PC-3 (cell line): ENCODE data around the gene RASA2. TPM values are rescaled to one million over a fixed set of nuclear protein-coding genes. Genes with fewer than 3 reads are reported as not detected.

Experiments
- ATAC-seq: fragments of 200-7000 bp; cut with Tn5 transposase; 2 replicates; pipeline ENCODE4 v1.9.1; 2020; ENCODE audit warnings: mild to moderate bottlenecking, moderate library complexity
- BruUV-seq: library from RNA; stranded (reverse); fragments of 400-500 nt; replicated peaks from 2 replicates; lab custom pipeline; 2021; lab: Mats Ljungman, UMichigan
- CTCF ChIA-PET: fragments of 300-600 bp; sonication (Branson Sonifier 250); formaldehyde crosslinking; loops from one replicate; lab custom pipeline; 2022; ENCODE audit warnings: antibody characterized with exemption; lab: Charles Lee
- POLR2A ChIA-PET: fragments of 300-600 bp; sonication (Branson Sonifier 250); formaldehyde crosslinking; loops from one replicate; lab custom pipeline; 2022; ENCODE audit warnings: antibody characterized with exemption; ENCODE audit not compliant: unreplicated experiment; lab: Charles Lee
- DNase-seq: peaks from one replicate; pipeline ENCODE4 v3.0.0-alpha.2; 2015
- H2AFZ ChIP-seq: fragments of 300-600 bp; sonication (generic); 2 replicates; pipeline ENCODE4 v1.6.0; 2016; ENCODE audit warnings: antibody characterized with exemption, low read length
- H3F3A ChIP-seq: fragments of 300-600 bp; sonication (generic); one replicate; pipeline ENCODE4 v1.6.0; 2017; ENCODE audit warnings: antibody characterized with exemption, low read length, control low read depth, mild to moderate bottlenecking; ENCODE audit not compliant: unreplicated experiment
- H3K27ac ChIP-seq: fragments of 300-600 bp; sonication (generic); 2 replicates; pipeline ENCODE4 v1.5.1; 2016; ENCODE audit warnings: mild to moderate bottlenecking, low read length
- H3K27me3 ChIP-seq: fragments of 300-600 bp; sonication (generic); 2 replicates; pipeline ENCODE4 v1.6.1; 2016; ENCODE audit warnings: low read length, mixed read lengths
- H3K36me3 ChIP-seq: fragments of 300-600 bp; sonication (generic); 2 replicates; pipeline ENCODE4 v1.6.1; 2016; ENCODE audit warnings: low read depth, mixed run types, low read length, mixed read lengths
- H3K4me1 ChIP-seq: fragments of 300-600 bp; sonication (generic); 2 replicates; pipeline ENCODE4 v1.5.1; 2016; ENCODE audit warnings: low read length; ENCODE audit not compliant: insufficient read depth
- H3K4me2 ChIP-seq: fragments of 300-600 bp; sonication (generic); 2 replicates; pipeline ENCODE4 v1.6.0; 2016; ENCODE audit warnings: low read length
- H3K4me3 ChIP-seq: fragments of 300-600 bp; sonication (generic); 2 replicates; pipeline ENCODE4 v1.5.1; 2016; ENCODE audit warnings: mild to moderate bottlenecking, low read length, mixed read lengths
- H3K79me2 ChIP-seq: fragments of 300-600 bp; sonication (generic); 2 replicates; pipeline ENCODE4 v1.6.1; 2017; ENCODE audit warnings: low read length, mixed read lengths
- H3K9ac ChIP-seq: fragments of 300-600 bp; sonication (generic); 2 replicates; pipeline ENCODE4 v1.6.0; 2016; ENCODE audit warnings: mild to moderate bottlenecking, low read length
- H3K9me2 ChIP-seq: fragments of 300-600 bp; sonication (generic); replicated peaks from 2 replicates; pipeline ENCODE4 v1.6.1; 2016; ENCODE audit warnings: mixed run types, low read length, mixed read lengths
- H3K9me3 ChIP-seq: fragments of 300-600 bp; sonication (generic); 2 replicates; pipeline ENCODE4 v1.6.1; 2016; ENCODE audit warnings: low read length, mixed read lengths
- H4K20me1 ChIP-seq: fragments of 300-600 bp; sonication (generic); 2 replicates; pipeline ENCODE4 v1.6.1; 2016; ENCODE audit warnings: low read length, mixed read lengths
- CTCF ChIP-seq: fragments of 300-600 bp; sonication (generic); conservative IDR thresholded peaks from 2 replicates; pipeline ENCODE4 v1.5.1; 2017; ENCODE audit warnings: antibody characterized with exemption, low read depth, mild to moderate bottlenecking, low read length
- EZH2 ChIP-seq: fragments of 300-600 bp; sonication (generic); IDR thresholded peaks from one replicate; pipeline ENCODE4 v1.6.1; 2017; ENCODE audit warnings: antibody characterized with exemption, mild to moderate bottlenecking, low read length; ENCODE audit not compliant: unreplicated experiment
- EZH2phosphoT487 ChIP-seq: fragments of 300-600 bp; sonication (generic); IDR thresholded peaks from 2 replicates; pipeline ENCODE4 v1.6.1; 2018; ENCODE audit warnings: mild to moderate bottlenecking, antibody characterized with exemption, low read length, borderline replicate concordance
- intact Hi-C: fragments of 100-400 bp; cut with micrococcal nuclease; formaldehyde crosslinking; loops from 2 replicates; pipeline ENCODE4 v1.9.0; 2023
- total RNA-seq: library from RNA; depleted of rRNA; stranded (reverse); fragments of >200 nt; gene quantifications from 2 replicates; pipeline ENCODE4 v1.2.3, GENCODE V29; 2014

The RASA2 gene
- total RNA-seq, 1 experiment from 2014 or later, result 3.7 TPM

GRCh38 chr3:141444586-141445285 is 42.1 kb upstream of the RASA2 start:
- intact Hi-C loops, result loop anchor here (5.0 kb wide), 1 partner anchor 37 kb away; no protein-coding TSS in a partner anchor
- BruUV-seq, result no TSS peak

GRCh38 chr3:141445990-141446389 is 40.8 kb upstream of the RASA2 start:
- DNase-seq (no peak), ATAC-seq (no peak)
- no peaks in the 10 kb centered on the region for H3K27me3 ChIP-seq
- H3F3A ChIP-seq, result no peaks in the 10 kb centered on the region
- no peak overlapping the region for H3K9ac ChIP-seq
- no peaks in the 10 kb centered on the region for H3K79me2 ChIP-seq
- H3K4me2 ChIP-seq, result no peak overlapping the region
- H3K27ac ChIP-seq, result no peak overlapping the region
- no peaks in the 10 kb centered on the region for H3K9me3 ChIP-seq
- no peak for TF ChIP-seq EZH2
- no peak for TF ChIP-seq CTCF
- TF ChIP-seq EZH2phosphoT487, result no peak
- H4K20me1 ChIP-seq, result no peaks in the 10 kb centered on the region
- CTCF ChIA-PET, result no interaction called here
- H3K36me3 ChIP-seq, result peaks cover 12% of the 10 kb centered on the region
- H3K4me3 ChIP-seq, result no peak overlapping the region
- no TSS peak for BruUV-seq
- intact Hi-C loops, result no loop called here
- H3K9me2 ChIP-seq, result no peaks in the 10 kb centered on the region
- H3K4me1 ChIP-seq, result no peaks in the 10 kb centered on the region; the same call in 1 of the 2 replicates
- no peak overlapping the region for H2AFZ ChIP-seq
- POLR2A ChIA-PET, result no interaction called here

More at GRCh38 chr3:141444586-141445285, 42.1 kb upstream of the RASA2 start:
- Histone ChIP-seq H3K4me2 (no peak overlapping the region), H2AFZ (no peak overlapping the region), H4K20me1 (no peaks in the 10 kb centered on the region), H3K27me3 (no peaks in the 10 kb centered on the region), H3K9me2 (no peaks in the 10 kb centered on the region), H3K79me2 (no peaks in the 10 kb centered on the region), H3K36me3 (peaks cover 12% of the 10 kb centered on the region), H3F3A (no peaks in the 10 kb centered on the region), H3K9ac (no peak overlapping the region), H3K4me3 (no peak overlapping the region), H3K4me1 (no peaks in the 10 kb centered on the region; the same call in 1 of the 2 replicates), H3K27ac (no peak overlapping the region), H3K9me3 (no peaks in the 10 kb centered on the region)
- DNase-seq (no peak), ATAC-seq (no peak)
- CTCF ChIA-PET, result no interaction called here
- POLR2A ChIA-PET, result no interaction called here
- TF ChIP-seq EZH2, result no peak
- TF ChIP-seq CTCF, result no peak
- TF ChIP-seq EZH2phosphoT487, result no peak

- Histone ChIP-seq H3F3A (no peaks in the 10 kb centered on the region), H3K9me3 (no peaks in the 10 kb centered on the region), H3K4me3 (no peak overlapping the region), H3K4me2 (no peak overlapping the region), H3K27ac (no peak overlapping the region), H3K4me1 (no peaks in the 10 kb centered on the region), H4K20me1 (no peaks in the 10 kb centered on the region), H3K9ac (no peak overlapping the region), H2AFZ (no peak overlapping the region), H3K27me3 (no peaks in the 10 kb centered on the region), H3K36me3 (peaks cover 12% of the 10 kb centered on the region), H3K9me2 (no peaks in the 10 kb centered on the region), H3K79me2 (no peaks in the 10 kb centered on the region)
- no TSS peak for BruUV-seq
- TF ChIP-seq EZH2 (no peak), CTCF (no peak), EZH2phosphoT487 (no peak)
- POLR2A ChIA-PET, result no interaction called here
- CTCF ChIA-PET, result no interaction called here
- intact Hi-C loops, result no loop called here
- DNase-seq, result no peak
- ATAC-seq, result no peak
These were observed 40.1 kb upstream of the RASA2 start for GRCh38 chr3:141446737-141447136.
